HG03571 (cell line): ENCODE data around the gene SYT1.

Experiments
- ATAC-seq: cut with Tn5 transposase; IDR thresholded peaks from one replicate; pipeline ENCODE4 v1.9.1; 2021; ENCODE audit not compliant: unreplicated experiment

SYT1 gene

GRCh38 chr12:79381248-79382208, 517.0 kb downstream of the SYT1 start:
- ATAC-seq: no peak

DNA sequence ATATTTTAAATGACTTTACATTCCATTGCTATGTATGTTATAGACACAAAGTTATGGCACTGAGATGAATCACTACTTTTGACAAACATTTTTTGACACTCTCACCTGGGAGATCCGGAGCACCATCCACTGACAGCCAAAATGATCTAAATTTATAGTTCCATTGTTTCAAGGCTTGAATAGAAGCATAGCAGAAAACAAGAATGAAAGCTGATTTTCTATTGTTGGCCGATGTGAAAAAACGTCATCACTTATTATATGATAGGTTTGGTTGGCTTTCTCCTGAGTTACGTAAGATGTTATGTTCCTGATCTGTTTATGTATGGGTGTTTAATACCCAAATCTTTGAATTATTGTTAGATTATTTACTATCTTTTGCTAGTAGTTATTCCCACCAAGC, 520.0 kb downstream of the SYT1 start:
- ATAC-seq: no peak

DNA sequence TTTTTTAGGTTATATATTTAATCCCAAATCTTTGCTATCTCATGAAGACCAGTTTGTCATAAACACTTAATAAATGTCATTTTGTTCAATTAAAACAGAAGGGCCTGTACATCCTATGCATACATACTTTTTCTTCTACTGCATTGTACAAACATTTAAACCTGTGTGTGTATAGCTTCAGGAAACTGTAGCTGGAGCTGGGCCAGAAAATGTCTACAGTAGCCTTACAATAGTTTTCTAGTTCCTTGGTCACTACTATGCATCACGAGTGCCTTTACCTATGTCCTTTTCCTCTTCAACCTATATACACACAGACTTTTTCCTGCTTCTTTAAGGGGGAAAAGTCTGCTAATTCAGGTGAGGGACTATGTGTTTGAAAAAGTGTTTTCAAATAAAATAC, 523.4 kb downstream of the SYT1 start:
- ATAC-seq: no peak

- no peak for ATAC-seq
Measured at GRCh38 chr12:79393842-79394241, 529.3 kb downstream of the SYT1 start.

DNA sequence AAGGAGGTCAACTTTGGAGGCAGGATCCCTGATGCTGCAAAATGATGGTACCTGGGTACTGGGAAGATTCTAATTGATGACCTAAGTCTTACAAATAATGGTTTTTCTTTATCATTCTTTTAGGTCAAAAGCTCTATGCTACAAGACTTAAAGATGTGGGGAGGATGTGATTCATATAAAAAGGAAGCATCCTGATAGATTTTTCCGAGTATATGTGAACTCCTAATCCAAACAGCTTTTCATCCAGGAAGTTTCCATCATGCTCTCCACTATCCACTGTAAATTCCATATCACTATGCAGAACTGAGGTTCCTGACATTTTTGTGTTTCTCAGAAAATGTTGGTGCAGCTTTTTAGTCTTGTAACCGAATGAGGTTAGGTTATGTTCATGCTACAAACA, 533.0 kb downstream of the SYT1 start:
- no peak for ATAC-seq

DNA sequence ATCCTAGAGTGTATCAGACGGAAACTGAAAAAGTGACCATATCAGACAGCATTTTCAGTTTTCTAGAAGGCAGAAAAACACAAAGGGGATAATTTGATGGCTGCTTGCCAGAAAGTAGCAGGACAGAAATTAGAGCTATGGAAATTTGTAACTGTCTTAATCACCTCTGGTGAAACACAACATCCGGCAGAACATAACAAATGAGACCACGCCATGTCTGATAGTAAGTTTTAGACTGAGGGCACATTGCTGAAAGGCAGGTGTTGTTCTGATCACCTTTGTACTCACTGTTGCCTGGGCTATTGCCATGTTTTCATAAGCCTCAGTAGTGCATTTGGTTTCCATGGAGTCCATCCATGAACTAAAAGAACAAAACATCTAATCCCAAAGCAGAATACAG, 535.9 kb downstream of the SYT1 start:
- no peak for ATAC-seq

- no peak for ATAC-seq
Measured at GRCh38 chr12:79402606-79403005, 538.0 kb downstream of the SYT1 start.

DNA sequence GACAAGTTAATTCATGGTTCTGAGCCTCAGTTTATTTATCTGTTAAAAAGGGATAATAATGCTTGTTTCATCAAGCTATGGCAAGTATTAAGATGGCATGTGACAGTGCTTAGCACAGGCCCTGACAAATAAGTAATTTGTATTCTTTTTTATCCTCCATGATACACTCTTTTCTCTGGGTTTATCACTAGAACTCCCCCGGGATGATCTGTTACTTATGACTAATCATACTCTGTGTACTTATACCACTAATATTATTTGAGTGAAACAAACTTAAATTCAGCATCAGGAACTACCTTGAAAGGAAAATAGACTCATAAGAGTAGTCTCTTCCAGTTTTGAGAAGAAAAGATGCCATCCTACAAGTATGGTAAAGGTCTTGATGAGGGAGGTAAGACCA, 542.4 kb downstream of the SYT1 start:
- no peak for ATAC-seq

DNA sequence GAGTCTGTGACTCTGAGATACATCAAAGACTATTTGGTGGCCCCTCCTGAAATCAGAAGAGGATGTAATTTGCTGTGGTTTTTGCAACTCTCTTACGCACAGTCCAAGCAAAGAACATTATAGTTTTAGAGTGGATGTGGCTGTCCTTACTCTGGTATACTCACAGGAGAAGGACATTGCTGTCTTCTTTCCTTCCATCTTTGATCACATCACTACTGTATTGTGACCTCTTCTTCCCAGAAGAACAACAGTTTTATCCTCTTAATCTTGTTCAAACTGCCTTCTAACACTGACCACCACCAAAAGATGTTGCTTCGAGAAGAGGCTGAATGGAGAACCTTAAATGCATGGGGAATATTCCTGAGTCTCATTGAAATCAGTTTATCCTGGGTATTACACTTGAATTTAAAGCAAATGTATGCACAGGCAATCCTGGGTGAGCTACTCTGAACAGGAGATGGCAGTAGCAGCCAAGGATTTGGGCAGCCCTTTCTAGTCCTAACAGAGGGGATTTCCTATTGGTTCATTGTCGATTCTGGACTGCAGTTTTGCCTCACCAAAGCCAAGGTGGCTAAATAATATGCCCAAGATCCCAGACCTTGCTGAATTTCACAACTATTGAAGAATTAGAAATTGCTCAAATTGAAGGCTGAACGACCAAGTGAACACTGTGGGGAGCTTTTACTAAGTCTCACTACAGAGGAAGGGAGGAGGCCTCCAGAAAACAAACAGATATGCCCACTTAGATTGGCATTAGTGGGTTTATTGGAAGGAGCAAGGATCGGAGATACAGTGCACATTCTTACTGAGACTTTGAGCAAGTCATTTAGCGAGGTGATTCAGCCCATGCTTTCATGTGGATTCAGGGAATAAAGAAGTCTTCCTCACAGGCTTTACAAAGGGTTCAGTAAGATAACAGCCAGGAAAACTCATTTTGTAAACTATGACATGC, 543.4 kb downstream of the SYT1 start:
- peak; percentile 73 for ATAC-seq

DNA sequence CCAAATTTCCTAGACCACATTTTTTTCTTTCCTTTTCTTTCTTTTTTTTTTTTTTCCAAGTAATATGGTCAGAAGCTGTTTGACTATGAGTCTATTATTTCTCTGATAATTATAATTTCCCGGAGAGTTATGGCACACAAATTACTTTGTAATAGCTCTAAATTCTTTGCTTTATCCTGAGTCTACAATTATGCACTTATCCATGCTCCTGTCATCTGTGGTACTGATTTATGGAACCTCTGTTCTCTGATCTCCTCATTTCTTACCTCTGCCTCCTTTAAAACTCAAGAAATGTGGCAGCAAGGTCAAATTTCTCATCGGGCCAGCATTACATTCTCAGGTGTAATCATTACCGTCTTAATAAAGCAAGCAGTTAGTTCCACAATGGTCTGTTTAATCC, 544.1 kb downstream of the SYT1 start:
- no peak for ATAC-seq

GRCh38 chr12:79409562-79409961, 545.0 kb downstream of the SYT1 start:
- no peak for ATAC-seq

GRCh38 chr12:79411791-79412190, 547.2 kb downstream of the SYT1 start:
- no peak for ATAC-seq

- ATAC-seq: no peak
Measured at GRCh38 chr12:79413796-79414195, 549.2 kb downstream of the SYT1 start.

- ATAC-seq: no peak
Measured at GRCh38 chr12:79414252-79414651, 549.7 kb downstream of the SYT1 start.

DNA sequence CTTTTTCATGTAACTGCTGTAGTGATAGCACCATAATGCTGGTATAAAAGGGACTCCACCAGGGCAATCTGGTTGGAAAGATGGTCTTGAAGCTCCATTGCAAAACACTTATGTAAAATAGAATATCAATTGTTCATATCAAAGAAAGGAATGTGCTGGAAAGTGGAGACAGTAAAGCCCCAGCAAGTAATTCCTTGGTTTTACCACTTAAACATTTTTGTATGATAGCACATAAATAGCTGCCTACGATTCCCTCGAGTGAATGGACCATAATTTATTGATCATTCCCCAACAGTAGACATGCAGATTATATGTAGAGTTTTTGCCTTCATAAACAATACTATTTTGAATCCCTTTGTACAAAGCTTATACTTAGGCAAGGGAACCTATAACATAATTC, 550.7 kb downstream of the SYT1 start:
- ATAC-seq: no peak

DNA sequence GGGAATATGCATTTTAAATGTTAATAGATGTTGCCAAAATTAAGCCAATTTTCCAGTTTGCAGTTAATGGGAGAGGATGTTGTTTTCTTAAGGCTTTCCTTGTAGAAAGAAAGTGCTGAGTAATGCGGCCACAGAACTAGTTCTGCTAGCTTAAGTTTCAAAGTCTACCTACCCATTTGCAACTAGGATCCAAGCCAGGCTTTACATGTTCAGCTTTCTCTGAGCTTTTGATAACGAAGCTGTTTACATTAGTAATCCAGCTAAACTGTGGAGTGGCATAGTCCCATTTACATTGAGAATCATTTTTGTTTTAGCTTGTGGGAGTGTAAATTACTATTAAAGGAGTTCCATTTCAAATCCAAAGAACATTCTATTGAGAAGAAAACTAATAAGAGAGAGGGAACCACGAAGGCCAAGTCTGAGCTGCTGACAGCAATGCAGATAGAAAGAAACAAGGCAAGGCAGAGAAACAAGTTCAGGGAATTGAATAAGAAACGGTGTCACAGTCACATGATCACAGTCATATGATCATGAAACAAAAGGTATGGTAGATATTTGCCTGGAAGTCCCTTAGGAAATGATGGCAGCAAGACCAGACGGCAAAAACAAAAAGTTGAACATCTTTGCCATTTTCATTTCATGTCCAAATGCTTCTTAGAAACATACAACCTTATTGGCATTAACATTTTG, 551.3 kb downstream of the SYT1 start:
- no peak for ATAC-seq

GRCh38 chr12:79420146-79420618, 555.6 kb downstream of the SYT1 start:
- ATAC-seq: no peak

DNA sequence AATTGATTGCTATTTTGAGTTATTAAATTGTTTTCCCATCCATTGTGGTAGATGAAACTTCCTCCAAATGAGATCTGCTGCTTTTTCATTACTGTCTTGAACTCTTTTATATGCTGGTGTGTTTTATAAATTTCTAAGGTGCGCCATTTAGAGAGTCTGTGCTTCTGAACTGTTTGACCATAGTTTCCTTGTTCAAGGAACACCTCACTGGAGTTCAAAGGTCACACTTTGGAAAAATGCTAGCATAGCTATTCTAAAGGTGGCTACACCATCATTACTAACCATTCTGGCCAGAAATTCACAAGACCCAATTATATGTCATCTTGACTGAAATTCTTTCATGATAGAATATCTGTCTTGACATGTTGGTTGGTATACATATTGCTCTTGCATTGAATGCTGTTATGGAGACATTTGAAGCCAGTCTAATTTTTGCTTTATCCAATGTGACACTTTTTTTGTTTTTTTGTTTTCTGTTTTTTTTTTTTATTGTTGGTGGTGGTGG, 556.7 kb downstream of the SYT1 start:
- no peak for ATAC-seq

DNA sequence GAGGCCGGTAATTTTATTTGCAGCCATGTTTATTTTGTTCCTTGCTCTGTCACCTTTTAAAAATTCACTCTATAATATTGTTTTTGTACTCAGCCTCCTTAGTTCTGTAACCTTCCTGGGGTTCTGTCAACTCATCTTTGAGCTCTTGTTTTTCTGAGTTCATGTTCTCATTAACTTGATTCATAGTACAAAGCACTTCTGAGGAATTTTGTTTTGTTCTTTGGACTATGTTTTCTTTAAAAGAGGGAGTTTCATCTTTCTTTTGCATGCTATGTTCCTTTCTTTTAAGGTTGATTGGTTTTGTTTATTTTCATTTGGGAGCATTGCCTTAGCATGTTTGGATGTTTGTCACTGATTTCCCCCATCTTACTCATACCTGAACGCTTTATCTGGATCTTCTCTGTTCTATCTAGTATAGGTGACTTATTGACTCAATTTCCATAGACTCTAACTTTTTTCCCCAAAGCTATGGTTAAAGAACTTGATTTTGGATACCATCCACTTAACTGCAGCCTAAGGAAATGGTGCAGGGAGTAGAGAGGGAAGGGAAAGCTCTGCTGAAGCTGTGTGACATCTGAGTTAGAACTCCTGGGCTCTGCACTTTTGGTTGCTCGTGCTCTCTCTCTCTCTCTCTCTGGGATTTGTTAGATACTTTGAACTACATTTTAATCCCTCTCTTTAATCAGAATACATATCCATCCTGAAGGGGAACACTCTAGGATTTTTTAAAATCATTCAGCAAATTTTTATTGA, 557.7 kb downstream of the SYT1 start:
- no peak for ATAC-seq

- ATAC-seq: no peak
Measured at GRCh38 chr12:79423560-79423959, 559.0 kb downstream of the SYT1 start.
